Adrenal gland (tissue), 5 donors: ENCODE measurements around the gene TNIK.

Experiments
- CTCF ChIP-seq, 6 experiments: fragments of 450-650 bp in 4 of 6; fragments of 200-600 bp in 2 of 6; sonication (generic) in 1 of 6; IDR thresholded peaks; 1 replicate in 5 of 6; 2 replicates in 1 of 6; pipeline versions ENCODE4 v1.5.1 to v1.8.0; 2016 to 2021; ENCODE audit warnings: antibody characterized with exemption in 6 of 6, mild to moderate bottlenecking in 2 of 6, moderate library complexity in 1 of 6
- POLR2A ChIP-seq, 2 donors: fragments of 450-650 bp; IDR thresholded peaks; one replicate each; pipeline ENCODE4 v1.6.1; 2017; ENCODE audit warnings: antibody characterized with exemption in 2 of 2, mild to moderate bottlenecking in 2 of 2, moderate library complexity in 1 of 2
- donor health status: DM: no; HTN: no; CAD: no.

- TF ChIP-seq CTCF (IDR thresholded peaks at IDR 0.05) (no peak), POLR2A (IDR thresholded peaks at IDR 0.05) (no peak)
Measured at GRCh38 chr3:171264758-171265157, 195.4 kb downstream of the TNIK start.
